Measurements from ENCODE around the gene NMT2. TPM values are rescaled to one million over a fixed set of nuclear protein-coding genes. Genes with fewer than 3 reads are reported as not detected.
A peak's percentile ranks its signal among the peaks of the same experiment; 100 is the strongest.

NMT2 gene
- total and polyA plus RNA-seq, 10 of the 15 experiments (the other 5 are each of a cell fraction or from before 2014, with no cell fraction given): 4.9 to 12.0 (median 9.2) TPM

DNA sequence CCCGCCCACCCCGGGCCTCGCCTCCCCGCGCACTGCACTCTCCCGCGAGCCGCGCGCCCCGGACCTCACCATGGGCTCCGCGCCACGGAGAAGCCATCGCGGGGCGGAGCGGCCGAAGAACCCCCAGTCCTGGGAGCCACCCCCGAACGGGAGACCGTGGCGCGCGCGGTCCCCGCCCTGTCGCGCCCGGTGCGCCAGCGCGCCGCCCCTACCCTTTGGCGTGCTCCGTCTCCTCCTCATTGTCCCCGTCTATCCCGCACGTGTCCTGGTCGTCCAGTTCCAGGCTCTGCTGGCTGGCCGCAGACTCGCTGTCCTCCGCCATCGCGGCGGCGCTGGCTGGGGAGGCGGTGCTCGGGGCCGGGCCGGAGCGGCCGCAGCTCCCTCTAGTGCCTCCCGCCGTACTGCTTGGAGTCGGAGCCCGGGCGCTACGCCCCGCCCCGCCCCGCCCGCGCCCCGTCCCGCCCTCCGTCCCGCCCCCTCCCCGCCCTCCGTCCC is at the start of gene NMT2 (continued):
- no peak for TF ChIP-seq MTA2 (IDR thresholded peaks at IDR 0.05; ENCODE audit: low read depth)
- TF ChIP-seq CBFB (IDR thresholded peaks at IDR 0.05; ENCODE audit: low read depth): no peak
- TF ChIP-seq POLR2AphosphoS2 (IDR thresholded peaks at IDR 0.05; ENCODE audit: low read depth, low read length): 0 out of 2 replicates have a peak, but pooled peaks have one; percentile 30
- TF ChIP-seq GATAD2B (conservative IDR thresholded peaks at IDR 0.05; ENCODE audit: low read depth): no peak; the same call in 1 of the 2 replicates
- TF ChIP-seq SIN3A (IDR thresholded peaks at IDR 0.05; ENCODE audit: low read depth, low read length): no peak
- TF ChIP-seq, protein P1, sequence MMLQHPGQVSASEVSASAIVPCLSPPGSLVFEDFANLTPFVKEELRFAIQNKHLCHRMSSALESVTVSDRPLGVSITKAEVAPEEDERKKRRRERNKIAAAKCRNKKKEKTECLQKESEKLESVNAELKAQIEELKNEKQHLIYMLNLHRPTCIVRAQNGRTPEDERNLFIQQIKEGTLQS (IDR thresholded peaks at IDR 0.05; ENCODE audit: borderline replicate concordance, extremely low read depth, low read depth, low read length): no peak
- no peak for TF ChIP-seq EED (IDR thresholded peaks at IDR 0.05; ENCODE audit: low read depth)
- TF ChIP-seq PAX8 (IDR thresholded peaks at IDR 0.05): no peak
- TF ChIP-seq JUNB (IDR thresholded peaks at IDR 0.05): no peak
- peak; percentile 59 for TF ChIP-seq BACH1 (IDR thresholded peaks at IDR 0.05; ENCODE audit: borderline replicate concordance)
- TF ChIP-seq TCF12 (IDR thresholded peaks at IDR 0.05; ENCODE audit: low read depth, low read length): no peak
- TF ChIP-seq SMARCA5 (IDR thresholded peaks at IDR 0.05): peak; percentile 85
- TF ChIP-seq LARP7 (IDR thresholded peaks at IDR 0.05): peak; percentile 64
- TF ChIP-seq, protein P2, sequence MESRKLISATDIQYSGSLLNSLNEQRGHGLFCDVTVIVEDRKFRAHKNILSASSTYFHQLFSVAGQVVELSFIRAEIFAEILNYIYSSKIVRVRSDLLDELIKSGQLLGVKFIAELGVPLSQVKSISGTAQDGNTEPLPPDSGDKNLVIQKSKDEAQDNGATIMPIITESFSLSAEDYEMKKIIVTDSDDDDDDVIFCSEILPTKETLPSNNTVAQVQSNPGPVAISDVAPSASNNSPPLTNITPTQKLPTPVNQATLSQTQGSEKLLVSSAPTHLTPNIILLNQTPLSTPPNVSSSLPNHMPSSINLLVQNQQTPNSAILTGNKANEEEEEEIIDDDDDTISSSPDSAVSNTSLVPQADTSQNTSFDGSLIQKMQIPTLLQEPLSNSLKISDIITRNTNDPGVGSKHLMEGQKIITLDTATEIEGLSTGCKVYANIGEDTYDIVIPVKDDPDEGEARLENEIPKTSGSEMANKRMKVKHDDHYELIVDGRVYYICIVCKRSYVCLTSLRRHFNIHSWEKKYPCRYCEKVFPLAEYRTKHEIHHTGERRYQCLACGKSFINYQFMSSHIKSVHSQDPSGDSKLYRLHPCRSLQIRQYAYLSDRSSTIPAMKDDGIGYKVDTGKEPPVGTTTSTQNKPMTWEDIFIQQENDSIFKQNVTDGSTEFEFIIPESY (IDR thresholded peaks at IDR 0.05): no peak
- TF ChIP-seq YBX1 (IDR thresholded peaks at IDR 0.05): no peak
- no peak for TF ChIP-seq JUND (IDR thresholded peaks at IDR 0.05; ENCODE audit: low read depth, low read length)
- TF ChIP-seq NFIC (IDR thresholded peaks at IDR 0.05; ENCODE audit: low read depth, low read length): no peak
- TF ChIP-seq SKIL (IDR thresholded peaks at IDR 0.05; ENCODE audit: low read depth, poor library complexity, severe bottlenecking): no peak
- no peak for TF ChIP-seq NR2C2 (IDR thresholded peaks at IDR 0.05; ENCODE audit: borderline replicate concordance, control insufficient read depth, insufficient read length, low read depth)
- no peak for TF ChIP-seq SIX5 (IDR thresholded peaks at IDR 0.05; ENCODE audit: low read depth, low read length, severe bottlenecking)
- TF ChIP-seq ZNF622 (IDR thresholded peaks at IDR 0.05): no peak
- TF ChIP-seq SUPT20H (IDR thresholded peaks at IDR 0.05; ENCODE audit: borderline replicate concordance, control insufficient read depth, low read depth, low read length): no peak
- TF ChIP-seq MXI1 (IDR thresholded peaks at IDR 0.05; ENCODE audit: low read depth, low read length): peak; percentile 85
- TF ChIP-seq RELB (IDR thresholded peaks at IDR 0.05; ENCODE audit: low read depth): no peak
- TF ChIP-seq CHD2 (IDR thresholded peaks at IDR 0.05; ENCODE audit: borderline replicate concordance, low read depth, low read length): no peak
- TF ChIP-seq CREB1 (IDR thresholded peaks at IDR 0.05; ENCODE audit: low read depth): peak; percentile 46; the same call in 1 of the 2 replicates
- peak; percentile 46 to 91; a peak in 3 of 4 replicates for TF ChIP-seq BHLHE40 (IDR thresholded peaks at IDR 0.05; ENCODE audit: borderline replicate concordance in 1 of 2, low read depth in 2 of 2, low read length in 1 of 2)
- TF ChIP-seq DPF2 (IDR thresholded peaks at IDR 0.05): peak; percentile 55; the same call in 1 of the 2 replicates

Data from GM12878 (cell line).